Measurements from ENCODE around the gene INPP4A.

The INPP4A gene

GRCh38 chr2:98496750-98497493 is 52.3 kb downstream of the INPP4A start:
- no peak for DNase-seq (ENCODE audit: low spot score)

GRCh38 chr2:98498703-98499440 is 54.2 kb downstream of the INPP4A start:
- DNase-seq (ENCODE audit: low spot score) = no peak

- no peak for DNase-seq (ENCODE audit: low spot score)
Observed at GRCh38 chr2:98500561-98500960, 55.9 kb downstream of the INPP4A start.

GRCh38 chr2:98501223-98501622 is 56.6 kb downstream of the INPP4A start:
- DNase-seq (ENCODE audit: low spot score) = no peak

GRCh38 chr2:98501876-98502275 is 57.2 kb downstream of the INPP4A start:
- DNase-seq (ENCODE audit: low spot score) = no peak

- DNase-seq (ENCODE audit: low spot score) = no peak
Observed at GRCh38 chr2:98502556-98503335, 58.1 kb downstream of the INPP4A start.

- no peak for DNase-seq (ENCODE audit: low spot score)
Observed at GRCh38 chr2:98503481-98504105, 58.9 kb downstream of the INPP4A start.

- DNase-seq (ENCODE audit: low spot score) = no peak
Observed at GRCh38 chr2:98504381-98505109, 59.9 kb downstream of the INPP4A start.

- no peak for DNase-seq (ENCODE audit: low spot score)
Observed at GRCh38 chr2:98505311-98505808, 60.7 kb downstream of the INPP4A start.

GRCh38 chr2:98505971-98506664 is 61.5 kb downstream of the INPP4A start:
- no peak for DNase-seq (ENCODE audit: low spot score)

GRCh38 chr2:98506881-98507280 is 62.2 kb downstream of the INPP4A start:
- DNase-seq (ENCODE audit: low spot score) = no peak

- DNase-seq (ENCODE audit: low spot score) = no peak
Observed at GRCh38 chr2:98507461-98507860, 62.8 kb downstream of the INPP4A start.

GRCh38 chr2:98507891-98508708 is 63.4 kb downstream of the INPP4A start:
- DNase-seq (ENCODE audit: low spot score) = peak; percentile 33

GRCh38 chr2:98508709-98509066 is 64.0 kb downstream of the INPP4A start:
- DNase-seq (ENCODE audit: low spot score) = no peak

- DNase-seq (ENCODE audit: low spot score) = peak; percentile 24
Observed at GRCh38 chr2:98509542-98510321, 65.1 kb downstream of the INPP4A start.

- no peak for DNase-seq (ENCODE audit: low spot score)
Observed at GRCh38 chr2:98510322-98510662, 65.6 kb downstream of the INPP4A start.

GRCh38 chr2:98511981-98512380 is 67.3 kb downstream of the INPP4A start:
- no peak for DNase-seq (ENCODE audit: low spot score)

GRCh38 chr2:98512699-98513098 is 68.0 kb downstream of the INPP4A start:
- no peak for DNase-seq (ENCODE audit: low spot score)

- DNase-seq (ENCODE audit: low spot score) = no peak
Observed at GRCh38 chr2:98514096-98514639, 69.5 kb downstream of the INPP4A start.
